Measurements from ENCODE around the gene GPN3. TPM values are rescaled to one million over a fixed set of nuclear protein-coding genes. Genes with fewer than 3 reads are reported as not detected.

The GPN3 gene
- total and polyA plus RNA-seq, 7 experiments from 2014 or later = 5.1 to 40.4 (median 16.6) TPM

Other genes starting within 250 kb of the GPN3 start
- gene ATP2A2, start 187.0 kb downstream of the GPN3 start, total RNA-seq = 100 to 1,000 TPM in 2 of 5 experiments, 10 to 100 TPM in 3; 81.4 to 160 (median 83.9) TPM
- 1 to 10 TPM; 2.1 to 2.5 TPM for gene ATP2A2, start 187.0 kb downstream of the GPN3 start, polyA plus RNA-seq
- gene ANAPC7, start 64.5 kb downstream of the GPN3 start, total RNA-seq = 10 to 100 TPM; 40.9 to 71.7 (median 59.7) TPM
- gene ANAPC7, start 64.5 kb downstream of the GPN3 start, polyA plus RNA-seq = 10 to 100 TPM; 26.6 to 28.3 TPM
- 100 to 1,000 TPM; 166 to 381 (median 187) TPM for gene ARPC3, start 17.9 kb downstream of the GPN3 start, total RNA-seq
- 100 to 1,000 TPM; 559 to 643 TPM for gene ARPC3, start 17.9 kb downstream of the GPN3 start, polyA plus RNA-seq
- gene FAM216A, start 588 bp upstream of the GPN3 start, total RNA-seq = 10 to 100 TPM in 4 of 5 experiments, 1 to 10 TPM in 1; 5.3 to 24.1 (median 23.0) TPM
- gene FAM216A, start 588 bp upstream of the GPN3 start, polyA plus RNA-seq = 10 to 100 TPM; 10.8 to 14.2 TPM
- 100 to 1,000 TPM in 3 of 5 experiments, 10 to 100 TPM in 2; 78.5 to 131 (median 115) TPM for gene VPS29, start 33.9 kb upstream of the GPN3 start, total RNA-seq
- 100 to 1,000 TPM; 134 to 158 TPM for gene VPS29, start 33.9 kb upstream of the GPN3 start, polyA plus RNA-seq
- 1 to 10 TPM in 4 of 5 experiments, under 1 TPM in 1; 0.60 to 2.9 (median 1.1) TPM for gene RAD9B, start 34.1 kb upstream of the GPN3 start, total RNA-seq
- under 1 TPM; 0.53 to 0.98 TPM for gene RAD9B, start 34.1 kb upstream of the GPN3 start, polyA plus RNA-seq
- 10 to 100 TPM; 36.7 to 43.8 (median 38.8) TPM for gene PPTC7, start 115.1 kb upstream of the GPN3 start, total RNA-seq
- 10 to 100 TPM in 1 of 2 donors, 1 to 10 TPM in 1; 9.7 to 10.7 TPM for gene PPTC7, start 115.1 kb upstream of the GPN3 start, polyA plus RNA-seq
- 10 to 100 TPM in 3 of 5 experiments, 1 to 10 TPM in 2; 5.2 to 13.0 (median 10.2) TPM for gene TCTN1, start 145.9 kb upstream of the GPN3 start, total RNA-seq
- 1 to 10 TPM; 4.2 to 8.8 TPM for gene TCTN1, start 145.9 kb upstream of the GPN3 start, polyA plus RNA-seq
- 10 to 100 TPM in 4 of 5 experiments, 1 to 10 TPM in 1; 6.4 to 24.8 (median 11.7) TPM for gene HVCN1, start 220.9 kb upstream of the GPN3 start, total RNA-seq
- gene HVCN1, start 220.9 kb upstream of the GPN3 start, polyA plus RNA-seq = 10 to 100 TPM; 15.2 to 25.3 TPM

Measured in naive thymus-derived CD4-positive, alpha-beta T cell (primary cell).